Inflammatory macrophage treated with lipopolysaccharide for 1 hour (primary cell): ENCODE results near the gene EHMT2.
"Not testable (repeated sequence)": the region's sequence is repeated elsewhere in the genome, so short reads cannot be mapped to it uniquely, and the experiment has no call there.

Experiments
- DNase-seq, 2 donors: peaks; one replicate each; pipeline ENCODE4 v3.0.0-alpha.2; 2020 to 2022

Gene EHMT2

GRCh38 chr6:31897612-31898382 lies at the start of gene EHMT2:
Gene EHMT2, minus strand, starts transcription at chr6:31897698. Its CDS starts 21 bp downstream, at chr6:31897677.
- peak; percentile 73 to 87 for DNase-seq

GRCh38 chr6:31947070-31947675 lies 49.7 kb upstream of the EHMT2 start:
- no peak for DNase-seq

- DNase-seq: no peak
These were observed 48.9 kb upstream of the EHMT2 start for GRCh38 chr6:31946370-31946885.

GRCh38 chr6:31945507-31946369 lies 48.2 kb upstream of the EHMT2 start, which contains the start of gene CFB:
Gene CFB, plus strand, starts transcription at chr6:31946095. Its CDS starts 127 bp downstream, at chr6:31946222.
- peak; percentile 88 to 90 for DNase-seq

- DNase-seq: no peak
These were observed 47.6 kb upstream of the EHMT2 start for GRCh38 chr6:31945154-31945506.

- no peak for DNase-seq
These were observed 46.2 kb upstream of the EHMT2 start for GRCh38 chr6:31943742-31944141.

- DNase-seq: peak in 1 of 2 donors; percentile 13
These were observed 42.8 kb upstream of the EHMT2 start for GRCh38 chr6:31940256-31940664.

GRCh38 chr6:31935823-31936222 lies 38.3 kb upstream of the EHMT2 start:
- DNase-seq: no peak

GRCh38 chr6:31935021-31935420 lies 37.5 kb upstream of the EHMT2 start:
- DNase-seq: peak; percentile 31 to 56

GRCh38 chr6:31933537-31933936 lies 36.0 kb upstream of the EHMT2 start:
- DNase-seq: no peak

- not testable (repeated sequence) for DNase-seq
These were observed 34.6 kb upstream of the EHMT2 start for GRCh38 chr6:31932137-31932536.

GRCh38 chr6:31930962-31931361 lies 33.5 kb upstream of the EHMT2 start:
- no peak for DNase-seq

GRCh38 chr6:31928672-31928939 lies 31.1 kb upstream of the EHMT2 start:
- DNase-seq: no peak

- DNase-seq: no peak
These were observed 30.6 kb upstream of the EHMT2 start for GRCh38 chr6:31927863-31928671.

GRCh38 chr6:31927242-31927862 lies 29.9 kb upstream of the EHMT2 start, which contains the start of gene C2:
Gene C2, plus strand, starts transcription at chr6:31927717. Its CDS starts 36 bp downstream, at chr6:31927753.
- no peak for DNase-seq

GRCh38 chr6:31922942-31923341 lies 25.4 kb upstream of the EHMT2 start:
- DNase-seq: no peak

- DNase-seq: peak; percentile 89 to 91
These were observed 23.3 kb upstream of the EHMT2 start for GRCh38 chr6:31920811-31921210.

GRCh38 chr6:31919624-31920303 lies 22.3 kb upstream of the EHMT2 start:
- DNase-seq: no peak

GRCh38 chr6:31918069-31918720 lies 20.7 kb upstream of the EHMT2 start:
- peak; percentile 46 to 76 for DNase-seq

GRCh38 chr6:31915756-31916155 lies 18.3 kb upstream of the EHMT2 start:
- DNase-seq: no peak

- no peak for DNase-seq
These were observed 17.9 kb upstream of the EHMT2 start for GRCh38 chr6:31915351-31915750.
